Measurements from ENCODE around the gene ANKRD12. TPM values are rescaled to one million over a fixed set of nuclear protein-coding genes. Genes with fewer than 3 reads are reported as not detected.

The ANKRD12 gene
- total and polyA plus RNA-seq, 11 donors = 7.7 to 70.9 (median 52.0) TPM

GRCh38 chr18:9177031-9177430, 40.5 kb downstream of the ANKRD12 start:
- intact Hi-C loops (cut with DNase I) = no loop called here
- Histone ChIP-seq H3K27ac (peak overlapping the region in 4 of 12 donors; percentile 17 to 48 (median 30)), H3K36me3 (peaks cover 0 to 12% (median 0%) of the 10 kb centered on the region in 9 donors), H3K27me3 (no peaks in the 10 kb centered on the region), H3K4me3 (no peak overlapping the region), H3K9me3 (peaks cover 0 to 3% (median 0%) of the 10 kb centered on the region in 12 donors), H3K4me1 (peaks cover 0 to 74% (median 31%) of the 10 kb centered on the region in 12 donors)
- 59 to 72% (median 68%) methylated on average over 6 of the region's 6 CpGs for WGBS, 4 donors
- TF ChIP-seq POLR2A (IDR thresholded peaks at IDR 0.05) (no peak), CTCF (IDR thresholded peaks at IDR 0.05) (no peak)
- ATAC-seq = peak in 3 of 4 donors; percentile 32 to 40 (median 33)
- DNase-seq = no peak

- no peak for DNase-seq
- peak overlapping the region in 5 of 12 donors; percentile 14 to 48 (median 26) for H3K27ac ChIP-seq
- H3K9me3 ChIP-seq = peaks cover 0 to 3% (median 0%) of the 10 kb centered on the region in 12 donors
- H3K36me3 ChIP-seq = peaks cover 0 to 15% (median 1%) of the 10 kb centered on the region in 9 donors
- H3K4me1 ChIP-seq = peaks cover 0 to 70% (median 31%) of the 10 kb centered on the region in 12 donors
- WGBS, 4 donors = 58 to 67% (median 63%) methylated on average over 4 of the region's 4 CpGs
- ATAC-seq = peak; percentile 27 to 68 (median 53)
- no peaks in the 10 kb centered on the region for H3K27me3 ChIP-seq
- TF ChIP-seq POLR2A (IDR thresholded peaks at IDR 0.05) (no peak), CTCF (IDR thresholded peaks at IDR 0.05) (no peak)
- H3K4me3 ChIP-seq = no peak overlapping the region
- intact Hi-C loops (cut with DNase I) = no loop called here
Measured at GRCh38 chr18:9177466-9177865, 40.9 kb downstream of the ANKRD12 start.

GRCh38 chr18:9178557-9178956, 42.0 kb downstream of the ANKRD12 start:
- no peak for TF ChIP-seq POLR2A (IDR thresholded peaks at IDR 0.05)
- no peak for TF ChIP-seq CTCF (IDR thresholded peaks at IDR 0.05)
- H3K27ac ChIP-seq = no peak overlapping the region
- H3K36me3 ChIP-seq = peaks cover 0 to 26% (median 10%) of the 10 kb centered on the region in 9 donors
- WGBS, 4 donors = 87 to 99% (median 94%) methylated on average over 1 of the region's 1 CpG
- no peak for DNase-seq
- H3K27me3 ChIP-seq = no peaks in the 10 kb centered on the region
- intact Hi-C loops (cut with DNase I) = no loop called here
- H3K9me3 ChIP-seq = peaks cover 0 to 3% (median 0%) of the 10 kb centered on the region in 12 donors
- peaks cover 0 to 67% (median 27%) of the 10 kb centered on the region in 12 donors for H3K4me1 ChIP-seq
- no peak for ATAC-seq
- no peak overlapping the region for H3K4me3 ChIP-seq

- 87 to 94% (median 92%) methylated on average over 3 of the region's 3 CpGs for WGBS, 4 donors
- DNase-seq (no peak), ATAC-seq (no peak)
- Histone ChIP-seq H3K27ac (no peak overlapping the region), H3K4me1 (peaks cover 3 to 63% (median 26%) of the 10 kb centered on the region in 12 donors), H3K9me3 (no peaks in the 10 kb centered on the region), H3K27me3 (no peaks in the 10 kb centered on the region), H3K4me3 (no peak overlapping the region), H3K36me3 (peaks cover 0 to 35% (median 10%) of the 10 kb centered on the region in 9 donors)
- TF ChIP-seq POLR2A (IDR thresholded peaks at IDR 0.05) = no peak
- TF ChIP-seq CTCF (IDR thresholded peaks at IDR 0.05) = no peak
- intact Hi-C loops (cut with DNase I) = no loop called here
Measured at GRCh38 chr18:9181275-9181674, 44.7 kb downstream of the ANKRD12 start.

All from heart left ventricle (tissue), 16 donors.